Measurements from ENCODE around the gene ENAH.

- TF ChIP-seq POLR2A (IDR thresholded peaks at IDR 0.05; ENCODE audit: borderline replicate concordance, extremely low read depth, insufficient read depth, insufficient read length): no peak
- TF ChIP-seq EZH2 (IDR thresholded peaks at IDR 0.05): no peak
- TF ChIP-seq RAD21 (IDR thresholded peaks at IDR 0.05; ENCODE audit: low read depth): no peak
- no peak for TF ChIP-seq EGR1 (IDR thresholded peaks at IDR 0.05; ENCODE audit: low read depth)
- TF ChIP-seq TCF7L2 (IDR thresholded peaks at IDR 0.05; ENCODE audit: borderline replicate concordance, extremely low read depth, insufficient read depth, insufficient read length): no peak
- TF ChIP-seq, protein P1, sequence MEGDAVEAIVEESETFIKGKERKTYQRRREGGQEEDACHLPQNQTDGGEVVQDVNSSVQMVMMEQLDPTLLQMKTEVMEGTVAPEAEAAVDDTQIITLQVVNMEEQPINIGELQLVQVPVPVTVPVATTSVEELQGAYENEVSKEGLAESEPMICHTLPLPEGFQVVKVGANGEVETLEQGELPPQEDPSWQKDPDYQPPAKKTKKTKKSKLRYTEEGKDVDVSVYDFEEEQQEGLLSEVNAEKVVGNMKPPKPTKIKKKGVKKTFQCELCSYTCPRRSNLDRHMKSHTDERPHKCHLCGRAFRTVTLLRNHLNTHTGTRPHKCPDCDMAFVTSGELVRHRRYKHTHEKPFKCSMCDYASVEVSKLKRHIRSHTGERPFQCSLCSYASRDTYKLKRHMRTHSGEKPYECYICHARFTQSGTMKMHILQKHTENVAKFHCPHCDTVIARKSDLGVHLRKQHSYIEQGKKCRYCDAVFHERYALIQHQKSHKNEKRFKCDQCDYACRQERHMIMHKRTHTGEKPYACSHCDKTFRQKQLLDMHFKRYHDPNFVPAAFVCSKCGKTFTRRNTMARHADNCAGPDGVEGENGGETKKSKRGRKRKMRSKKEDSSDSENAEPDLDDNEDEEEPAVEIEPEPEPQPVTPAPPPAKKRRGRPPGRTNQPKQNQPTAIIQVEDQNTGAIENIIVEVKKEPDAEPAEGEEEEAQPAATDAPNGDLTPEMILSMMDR (IDR thresholded peaks at IDR 0.05 in 2 of 3, conservative IDR thresholded peaks at IDR 0.05 in 1 of 3; ENCODE audit: borderline replicate concordance in 1 of 3, insufficient read depth in 1 of 3, low read depth in 2 of 3, low read length in 2 of 3): no peak
Observed at GRCh38 chr1:225532240-225532944, 120.5 kb downstream of the ENAH start.
